IPS-15b (cell line): Measurements from ENCODE around the gene MVK.

Experiments used
- H3K27me3 ChIP-seq: one replicate; pipeline ENCODE4 v1.6.1; 2013; ENCODE audit warnings: low read length; ENCODE audit not compliant: control insufficient read depth, insufficient read depth
- H3K36me3 ChIP-seq: one replicate; pipeline ENCODE4 v1.6.1; 2013; ENCODE audit warnings: low read length; ENCODE audit not compliant: control insufficient read depth, insufficient read depth
- H3K4me1 ChIP-seq: one replicate; pipeline ENCODE4 v1.6.1; 2013; ENCODE audit warnings: mild to moderate bottlenecking, low read length; ENCODE audit not compliant: control insufficient read depth, insufficient read depth
- H3K4me3 ChIP-seq: one replicate; pipeline ENCODE4 v1.5.1; 2013; ENCODE audit warnings: low read depth, low read length
- H3K9ac ChIP-seq: one replicate; pipeline ENCODE4 v1.6.1; 2013; ENCODE audit warnings: low read depth, mild to moderate bottlenecking, low read length
- H3K9me3 ChIP-seq: one replicate; pipeline ENCODE4 v1.6.1; 2013; ENCODE audit warnings: mild to moderate bottlenecking, low read length; ENCODE audit not compliant: control insufficient read depth, insufficient read depth

MVK gene

GRCh38 chr12:109605599-109606228 is 32.1 kb downstream of the MVK start:
- Histone ChIP-seq H3K9ac (no peak overlapping the region), H3K27me3 (no peaks in the 10 kb centered on the region), H3K9me3 (no peaks in the 10 kb centered on the region), H3K4me3 (no peak overlapping the region), H3K4me1 (no peaks in the 10 kb centered on the region), H3K36me3 (no peaks in the 10 kb centered on the region)

- H3K27me3 ChIP-seq: no peaks in the 10 kb centered on the region
- no peaks in the 10 kb centered on the region for H3K4me1 ChIP-seq
- H3K9ac ChIP-seq: no peak overlapping the region
- no peaks in the 10 kb centered on the region for H3K9me3 ChIP-seq
- no peak overlapping the region for H3K4me3 ChIP-seq
- H3K36me3 ChIP-seq: no peaks in the 10 kb centered on the region
These were observed 32.9 kb downstream of the MVK start for GRCh38 chr12:109606320-109607028.

- Histone ChIP-seq H3K36me3 (no peaks in the 10 kb centered on the region), H3K9me3 (no peaks in the 10 kb centered on the region), H3K4me3 (no peak overlapping the region), H3K9ac (no peak overlapping the region), H3K27me3 (no peaks in the 10 kb centered on the region), H3K4me1 (no peaks in the 10 kb centered on the region)
These were observed 34.0 kb downstream of the MVK start for GRCh38 chr12:109607618-109608017.

GRCh38 chr12:109608270-109608669 is 34.7 kb downstream of the MVK start:
- Histone ChIP-seq H3K4me3 (no peak overlapping the region), H3K36me3 (no peaks in the 10 kb centered on the region), H3K9ac (no peak overlapping the region), H3K4me1 (no peaks in the 10 kb centered on the region), H3K9me3 (no peaks in the 10 kb centered on the region), H3K27me3 (no peaks in the 10 kb centered on the region)

- Histone ChIP-seq H3K36me3 (no peaks in the 10 kb centered on the region), H3K27me3 (no peaks in the 10 kb centered on the region), H3K9ac (no peak overlapping the region), H3K4me1 (no peaks in the 10 kb centered on the region), H3K4me3 (no peak overlapping the region), H3K9me3 (no peaks in the 10 kb centered on the region)
These were observed 35.2 kb downstream of the MVK start for GRCh38 chr12:109608793-109609192.

GRCh38 chr12:109609342-109609741 is 35.7 kb downstream of the MVK start:
- no peaks in the 10 kb centered on the region for H3K4me1 ChIP-seq
- no peak overlapping the region for H3K4me3 ChIP-seq
- H3K36me3 ChIP-seq: no peaks in the 10 kb centered on the region
- no peaks in the 10 kb centered on the region for H3K9me3 ChIP-seq
- H3K27me3 ChIP-seq: no peaks in the 10 kb centered on the region
- H3K9ac ChIP-seq: no peak overlapping the region

- Histone ChIP-seq H3K4me3 (no peak overlapping the region), H3K27me3 (no peaks in the 10 kb centered on the region), H3K36me3 (no peaks in the 10 kb centered on the region), H3K9me3 (no peaks in the 10 kb centered on the region), H3K4me1 (no peaks in the 10 kb centered on the region), H3K9ac (no peak overlapping the region)
These were observed 36.9 kb downstream of the MVK start for GRCh38 chr12:109610523-109610922.

GRCh38 chr12:109611223-109611622 is 37.6 kb downstream of the MVK start:
- H3K36me3 ChIP-seq: no peaks in the 10 kb centered on the region

GRCh38 chr12:109612003-109612402 is 38.4 kb downstream of the MVK start:
- H3K27me3 ChIP-seq: no peaks in the 10 kb centered on the region
- no peaks in the 10 kb centered on the region for H3K9me3 ChIP-seq
- no peak overlapping the region for H3K4me3 ChIP-seq
- no peak overlapping the region for H3K9ac ChIP-seq
- H3K4me1 ChIP-seq: no peaks in the 10 kb centered on the region
- no peaks in the 10 kb centered on the region for H3K36me3 ChIP-seq

More at GRCh38 chr12:109611223-109611622, 37.6 kb downstream of the MVK start:
- H3K9ac ChIP-seq: no peak overlapping the region
- H3K27me3 ChIP-seq: no peaks in the 10 kb centered on the region
- H3K9me3 ChIP-seq: no peaks in the 10 kb centered on the region
- H3K4me1 ChIP-seq: no peaks in the 10 kb centered on the region
- no peak overlapping the region for H3K4me3 ChIP-seq

- Histone ChIP-seq H3K27me3 (no peaks in the 10 kb centered on the region), H3K9ac (peak overlapping the region; percentile 47)
These were observed 39.4 kb downstream of the MVK start for GRCh38 chr12:109612975-109613502.

GRCh38 chr12:109613649-109614455 is 40.3 kb downstream of the MVK start:
- no peaks in the 10 kb centered on the region for H3K36me3 ChIP-seq
- H3K4me3 ChIP-seq: no peak overlapping the region
- no peak overlapping the region for H3K9ac ChIP-seq
- no peaks in the 10 kb centered on the region for H3K27me3 ChIP-seq
- no peaks in the 10 kb centered on the region for H3K9me3 ChIP-seq
- H3K4me1 ChIP-seq: no peaks in the 10 kb centered on the region

More at GRCh38 chr12:109612975-109613502, 39.4 kb downstream of the MVK start:
- no peaks in the 10 kb centered on the region for H3K9me3 ChIP-seq
- H3K4me1 ChIP-seq: no peaks in the 10 kb centered on the region
- no peaks in the 10 kb centered on the region for H3K36me3 ChIP-seq
- no peak overlapping the region for H3K4me3 ChIP-seq
